ENCODE data around the gene AGAP3.
A peak's percentile ranks its signal among the peaks of the same experiment; 100 is the strongest.

Gene AGAP3

GRCh38 chr7:151076863-151077704 lies 9.2 kb upstream of the AGAP3 start:
- ChIA-PET CTCF (interaction anchor here (0.5 to 1.1 kb wide), 3 partner anchors 33 to 114 kb away, joined by 3 read pairs; no protein-coding TSS in a partner anchor), POLR2A (ENCODE audit: low non-redundant PET) (interaction anchor here (1.4 kb wide), 1 partner anchor 9 kb away, joined by 4 read pairs; no protein-coding TSS in a partner anchor)
- TF ChIP-seq CTCF (conservative IDR thresholded peaks at IDR 0.05; ENCODE audit: low read depth): peak; percentile 15
- H3K27ac ChIP-seq: peak overlapping the region; percentile 99
- no peak for DNase-seq (ENCODE audit: low spot score)

- ChIA-PET CTCF (interaction anchor here (1.1 kb wide), 1 partner anchor 112 kb away, joined by 3 read pairs; no protein-coding TSS in a partner anchor), POLR2A (ENCODE audit: low non-redundant PET) (interaction anchor here (1.4 kb wide), 1 partner anchor 10 kb away, joined by 4 read pairs; no protein-coding TSS in a partner anchor)
- no peak for DNase-seq (ENCODE audit: low spot score)
- peak overlapping the region; percentile 99 for H3K27ac ChIP-seq
- TF ChIP-seq CTCF (conservative IDR thresholded peaks at IDR 0.05; ENCODE audit: low read depth): no peak
These were observed 8.5 kb upstream of the AGAP3 start for GRCh38 chr7:151077705-151078232.

GRCh38 chr7:151078233-151079040 lies 7.8 kb upstream of the AGAP3 start:
- DNase-seq (ENCODE audit: low spot score): no peak
- ChIA-PET CTCF (no interaction called here), POLR2A (ENCODE audit: low non-redundant PET) (no interaction called here)
- no peak for TF ChIP-seq CTCF (conservative IDR thresholded peaks at IDR 0.05; ENCODE audit: low read depth)
- H3K27ac ChIP-seq: peak overlapping the region; percentile 99

- CTCF ChIA-PET: no interaction called here
- POLR2A ChIA-PET (ENCODE audit: low non-redundant PET): no interaction called here
- no peak for DNase-seq (ENCODE audit: low spot score)
- H3K27ac ChIP-seq: peak overlapping the region; percentile 99
- no peak for TF ChIP-seq CTCF (conservative IDR thresholded peaks at IDR 0.05; ENCODE audit: low read depth)
These were observed 6.9 kb upstream of the AGAP3 start for GRCh38 chr7:151079199-151079910.

GRCh38 chr7:151080067-151080521 lies 6.2 kb upstream of the AGAP3 start:
- H3K27ac ChIP-seq: peak overlapping the region; percentile 99
- DNase-seq (ENCODE audit: low spot score): no peak
- POLR2A ChIA-PET (ENCODE audit: low non-redundant PET): interaction anchor here (0.9 kb wide), 1 partner anchor 36 kb away, joined by 5 read pairs; no protein-coding TSS in a partner anchor
- CTCF ChIA-PET: no interaction called here
- no peak for TF ChIP-seq CTCF (conservative IDR thresholded peaks at IDR 0.05; ENCODE audit: low read depth)
